ENCODE results near the gene CBLB. TPM values are rescaled to one million over a fixed set of nuclear protein-coding genes. Genes with fewer than 3 reads are reported as not detected.

Gene CBLB
- total and polyA plus RNA-seq, 4 donors, result 3.1 to 22.8 (median 9.8) TPM

- no peak for TF ChIP-seq ZBTB33 (IDR thresholded peaks at IDR 0.05)
- TF ChIP-seq JUND (IDR thresholded peaks at IDR 0.05), result no peak
Measured at GRCh38 chr3:105864212-105864611, 4.6 kb downstream of the CBLB start (continued).

GRCh38 chr3:105863608-105864007, 5.2 kb downstream of the CBLB start:
- H3K9me3 ChIP-seq (ENCODE audit: control insufficient read depth in 4 of 4, low read length in 3 of 4), result no peaks in the 10 kb centered on the region
- H3K27ac ChIP-seq (ENCODE audit: low read depth in 1 of 2, low read length in 2 of 2), result no peak overlapping the region
- H3K9ac ChIP-seq (ENCODE audit: low read depth in 1 of 2, low read length in 2 of 2), result no peak overlapping the region
- no peak for DNase-seq (ENCODE audit: low spot score)
- no peak for TF ChIP-seq EGR1 (IDR thresholded peaks at IDR 0.05; ENCODE audit: low read depth in 2 of 2)
- TF ChIP-seq YY1 (IDR thresholded peaks at IDR 0.05), result no peak
- TF ChIP-seq ZBTB33 (IDR thresholded peaks at IDR 0.05), result no peak
- no peak for TF ChIP-seq HNF4G (IDR thresholded peaks at IDR 0.05)
- TF ChIP-seq FOXA2 (IDR thresholded peaks at IDR 0.05), result no peak
- H3K27me3 ChIP-seq (ENCODE audit: control insufficient read depth in 4 of 4, insufficient read depth in 4 of 4, low read length in 3 of 4), result no peaks in the 10 kb centered on the region
- H3K4me3 ChIP-seq (ENCODE audit: low read depth in 1 of 3, low read length in 3 of 3), result no peak overlapping the region
- H3K4me1 ChIP-seq (ENCODE audit: control insufficient read depth in 4 of 4, insufficient read depth in 4 of 4, low read length in 3 of 4), result peaks cover 3 to 16% (median 5%) of the 10 kb centered on the region in 4 donors
- WGBS, result 89% methylated on average over 1 of the region's 1 CpG
- peaks cover 0 to 11% (median 5%) of the 10 kb centered on the region in 4 donors for H3K36me3 ChIP-seq (ENCODE audit: control insufficient read depth in 4 of 4, insufficient read depth in 3 of 4, low read depth in 1 of 4, low read length in 3 of 4)

DNA sequence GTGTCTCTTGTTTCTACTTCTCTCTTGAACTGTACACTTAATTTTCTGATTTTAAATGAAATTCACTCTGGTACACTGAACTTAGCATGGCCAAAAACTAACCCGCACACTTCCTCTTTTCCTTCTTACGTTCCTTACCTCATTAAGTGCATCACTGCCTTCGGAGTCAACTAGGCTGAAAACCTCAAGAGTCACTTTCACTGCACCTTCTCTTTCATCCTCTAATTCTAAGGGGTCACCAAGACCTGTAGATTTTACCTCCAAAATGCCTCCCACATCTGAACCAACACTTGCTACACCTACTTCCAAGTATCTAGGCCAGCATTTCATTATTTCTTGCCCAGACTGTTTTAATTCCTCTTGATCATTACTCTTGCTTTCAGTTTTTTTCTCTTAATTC, 6.6 kb downstream of the CBLB start:
- no peak for DNase-seq (ENCODE audit: low spot score)
- Histone ChIP-seq H3K4me1 (ENCODE audit: control insufficient read depth in 4 of 4, insufficient read depth in 4 of 4, low read length in 3 of 4) (peaks cover under 1 to 14% (median 3%) of the 10 kb centered on the region in 4 donors), H3K36me3 (ENCODE audit: control insufficient read depth in 4 of 4, insufficient read depth in 3 of 4, low read depth in 1 of 4, low read length in 3 of 4) (peaks cover 0 to 11% (median 5%) of the 10 kb centered on the region in 4 donors), H3K4me3 (ENCODE audit: low read depth in 1 of 3, low read length in 3 of 3) (no peak overlapping the region), H3K9me3 (ENCODE audit: control insufficient read depth in 4 of 4, low read length in 3 of 4) (no peaks in the 10 kb centered on the region), H3K9ac (ENCODE audit: low read depth in 1 of 2, low read length in 2 of 2) (no peak overlapping the region), H3K27me3 (ENCODE audit: control insufficient read depth in 4 of 4, insufficient read depth in 4 of 4, low read length in 3 of 4) (no peaks in the 10 kb centered on the region), H3K27ac (ENCODE audit: low read depth in 1 of 2, low read length in 2 of 2) (no peak overlapping the region)
- no peak for TF ChIP-seq GABPA (IDR thresholded peaks at IDR 0.05 in 1 of 2, conservative IDR thresholded peaks at IDR 0.05 in 1 of 2)
- no peak for TF ChIP-seq ZBTB33 (IDR thresholded peaks at IDR 0.05)
- TF ChIP-seq JUND (IDR thresholded peaks at IDR 0.05), result no peak
- TF ChIP-seq FOXA1 (IDR thresholded peaks at IDR 0.05), result no peak
- no peak for TF ChIP-seq RAD21 (IDR thresholded peaks at IDR 0.05)
- no peak for TF ChIP-seq YY1 (IDR thresholded peaks at IDR 0.05)
- TF ChIP-seq REST (IDR thresholded peaks at IDR 0.05), result no peak
- TF ChIP-seq RXRA (IDR thresholded peaks at IDR 0.05), result no peak
- TF ChIP-seq MAX (IDR thresholded peaks at IDR 0.05), result no peak
- no peak for TF ChIP-seq SP1 (IDR thresholded peaks at IDR 0.05)
- TF ChIP-seq ATF3 (IDR thresholded peaks at IDR 0.05), result no peak
- no peak for TF ChIP-seq TAF1 (conservative IDR thresholded peaks at IDR 0.05)
- TF ChIP-seq NR2F2 (IDR thresholded peaks at IDR 0.05), result no peak
- TF ChIP-seq HNF4G (IDR thresholded peaks at IDR 0.05), result no peak
- TF ChIP-seq HNF4A (conservative IDR thresholded peaks at IDR 0.05), result no peak
- no peak for TF ChIP-seq FOXA2 (IDR thresholded peaks at IDR 0.05)
- TF ChIP-seq EGR1 (IDR thresholded peaks at IDR 0.05; ENCODE audit: low read depth in 2 of 2), result no peak
- WGBS, result 86% methylated on average over 3 of the region's 3 CpGs
